CMK (cell line): Measurements from ENCODE around the gene FGGY.
"Not testable (repeated sequence)": the region's sequence is repeated elsewhere in the genome, so short reads cannot be mapped to it uniquely, and the experiment has no call there.

Experiments used
- DNase-seq: peaks from one replicate; pipeline ENCODE4 v3.0.0-alpha.2; 2010; ENCODE audit warnings: low read depth

Gene FGGY

DNA sequence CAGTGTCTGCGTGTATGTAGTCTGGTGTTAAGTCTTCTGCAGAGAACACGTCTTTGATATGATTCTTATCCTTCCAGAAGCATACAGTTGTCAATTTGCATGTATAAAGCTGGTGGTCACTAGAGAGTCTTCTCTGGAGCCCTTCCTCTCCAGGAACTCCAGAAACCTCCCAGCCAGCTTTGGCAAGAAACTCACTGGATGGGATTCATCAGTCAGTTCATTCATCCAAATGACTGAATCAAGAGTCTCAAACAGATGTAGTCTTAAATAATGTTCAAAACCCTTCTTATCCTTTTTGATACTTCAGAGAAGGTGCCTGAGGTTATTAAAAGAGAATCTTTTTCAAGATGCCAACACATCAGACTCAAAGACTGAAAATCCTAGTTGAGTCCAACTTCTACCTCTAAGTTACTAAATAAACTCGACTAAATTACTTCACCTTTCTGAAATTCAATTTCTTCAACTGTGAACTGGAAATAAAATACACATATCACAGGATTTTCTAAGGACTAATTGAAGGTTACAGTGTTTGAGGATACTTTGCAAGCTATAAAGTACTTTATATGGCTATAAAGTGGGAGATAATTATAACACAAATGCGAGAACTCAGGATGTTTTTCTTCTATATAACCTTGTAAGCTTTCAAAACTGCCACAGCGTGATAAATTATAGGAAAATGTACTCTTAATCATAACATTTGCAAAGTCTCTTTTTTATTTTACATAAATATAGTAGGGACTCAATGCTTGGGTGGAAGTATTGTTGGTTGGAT is 252.4 kb downstream of the FGGY start:
- no peak for DNase-seq

DNA sequence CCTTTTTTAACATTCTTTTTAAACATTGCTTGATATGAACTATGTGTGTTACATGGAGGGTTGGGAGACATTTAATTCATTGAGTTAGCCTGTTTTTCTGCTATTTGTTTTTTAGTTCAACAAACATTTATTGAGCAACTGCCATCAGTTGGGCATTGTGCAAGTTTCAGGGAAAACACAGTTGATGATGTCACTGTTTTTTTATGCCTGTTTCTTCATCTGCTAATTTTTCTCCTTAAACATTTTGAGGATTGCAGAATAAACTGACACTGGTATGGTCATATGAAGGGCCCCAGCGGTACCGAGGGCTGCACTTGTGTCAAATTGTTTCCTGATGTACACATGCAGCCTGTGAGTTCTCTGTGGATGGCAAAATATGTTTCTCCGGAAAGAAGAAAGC is 253.0 kb downstream of the FGGY start:
- DNase-seq: no peak

DNA sequence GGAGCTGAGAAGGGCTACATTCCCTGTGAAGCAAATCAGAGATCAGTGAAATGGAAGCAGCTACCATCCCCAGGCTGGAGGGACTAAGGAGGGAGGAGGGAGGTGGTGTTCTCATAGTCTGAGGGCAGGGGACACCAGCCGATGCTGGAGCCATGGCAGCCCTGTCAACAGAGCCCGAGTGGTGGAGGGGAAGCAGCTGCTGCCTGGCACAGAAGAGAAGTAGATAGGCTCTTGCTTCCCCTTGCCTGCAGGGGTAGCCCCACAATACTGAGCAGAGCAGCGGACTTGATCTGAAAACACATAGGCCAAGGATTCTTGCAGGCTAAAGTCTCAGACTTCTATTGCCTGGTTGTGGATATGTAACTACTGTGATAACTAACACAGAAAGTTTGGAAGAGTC is 255.1 kb downstream of the FGGY start:
- no peak for DNase-seq

DNA sequence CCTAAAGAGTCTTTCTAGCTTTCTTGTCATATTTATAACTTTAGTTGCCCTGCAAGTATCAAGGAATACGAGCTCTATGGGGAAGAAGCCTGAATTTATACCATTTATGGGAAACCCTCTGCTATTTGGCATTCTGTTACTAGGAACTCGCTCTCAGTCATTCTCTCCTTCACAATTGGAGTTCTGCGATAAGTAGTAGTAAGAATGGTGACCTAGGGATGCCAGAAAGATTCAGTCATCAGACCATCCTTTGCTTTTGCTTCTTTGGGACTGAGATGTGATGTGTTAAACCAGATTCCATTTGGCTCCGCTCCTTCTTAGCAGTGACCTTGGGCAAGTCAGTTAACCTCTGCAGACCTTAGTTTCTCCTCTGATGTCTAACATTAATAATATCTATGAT is 256.5 kb downstream of the FGGY start:
- DNase-seq: no peak

DNA sequence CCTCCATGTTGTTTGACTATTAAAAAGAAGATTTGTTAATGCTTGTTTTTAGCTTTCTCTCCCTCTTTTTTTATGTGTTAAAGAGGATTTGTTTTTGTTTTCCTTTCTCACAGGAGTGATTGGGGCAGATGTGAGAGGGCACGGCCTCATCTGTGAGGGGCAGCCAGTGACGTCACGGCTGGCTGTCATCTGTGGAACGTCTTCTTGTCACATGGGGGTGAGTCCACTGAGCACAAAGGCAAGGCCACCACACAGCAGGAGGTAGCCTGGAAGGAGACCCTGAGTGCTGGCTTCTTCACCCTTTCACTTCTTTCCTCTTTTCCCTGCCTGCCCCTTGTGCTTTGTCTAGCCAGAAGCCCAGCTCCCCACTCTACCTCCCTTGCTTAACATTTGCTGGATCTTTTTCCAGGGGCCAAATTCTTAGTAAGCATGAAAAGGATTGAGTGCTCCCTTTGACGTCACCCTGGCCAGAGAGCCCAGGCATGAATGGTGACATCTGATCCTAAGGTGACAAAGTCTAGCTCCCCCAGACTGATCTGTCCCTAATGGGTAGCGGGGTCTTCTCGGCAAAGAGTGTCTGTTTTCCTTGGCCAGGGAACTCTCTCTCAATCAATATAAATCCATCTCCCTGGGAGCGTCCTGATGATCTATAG is 257.2 kb downstream of the FGGY start:
- DNase-seq: no peak

DNA sequence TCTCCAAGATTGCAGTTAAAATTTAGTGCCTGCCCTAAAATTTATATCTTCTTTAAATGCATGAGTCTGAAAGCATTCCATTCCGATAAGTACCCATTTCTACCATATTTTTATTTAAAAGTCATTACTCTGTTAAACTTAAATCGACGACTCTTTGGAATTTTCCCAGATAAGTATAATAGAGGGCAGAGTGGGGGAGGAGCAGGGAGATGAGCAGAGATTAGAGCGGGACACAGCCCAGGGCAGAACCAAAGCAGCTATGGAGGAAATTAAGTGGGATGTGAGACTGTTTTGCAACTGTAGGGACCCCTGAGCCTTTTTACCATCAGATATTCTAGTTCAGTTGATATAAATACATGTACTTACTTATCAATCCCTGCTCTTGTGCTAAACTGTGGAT is 257.9 kb downstream of the FGGY start:
- no peak for DNase-seq

DNA sequence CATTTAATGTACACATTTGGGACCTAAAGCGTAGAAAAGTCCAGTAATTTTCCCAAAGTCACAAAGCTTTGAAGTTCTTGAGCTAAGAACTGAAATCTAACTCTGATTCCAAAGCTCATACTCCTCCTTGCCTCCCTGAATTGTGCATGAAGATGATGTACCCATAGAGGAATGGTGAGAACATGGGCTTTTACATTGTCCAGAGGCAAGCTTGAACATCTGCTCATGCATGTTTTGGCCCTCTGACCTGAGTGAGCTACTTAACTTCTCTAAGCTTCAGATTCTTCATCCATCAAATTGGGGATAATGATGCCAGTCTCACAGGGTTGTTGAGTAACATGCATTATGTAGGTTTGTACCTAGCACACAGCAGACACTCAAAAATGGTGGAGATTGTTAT is 259.5 kb downstream of the FGGY start:
- no peak for DNase-seq

DNA sequence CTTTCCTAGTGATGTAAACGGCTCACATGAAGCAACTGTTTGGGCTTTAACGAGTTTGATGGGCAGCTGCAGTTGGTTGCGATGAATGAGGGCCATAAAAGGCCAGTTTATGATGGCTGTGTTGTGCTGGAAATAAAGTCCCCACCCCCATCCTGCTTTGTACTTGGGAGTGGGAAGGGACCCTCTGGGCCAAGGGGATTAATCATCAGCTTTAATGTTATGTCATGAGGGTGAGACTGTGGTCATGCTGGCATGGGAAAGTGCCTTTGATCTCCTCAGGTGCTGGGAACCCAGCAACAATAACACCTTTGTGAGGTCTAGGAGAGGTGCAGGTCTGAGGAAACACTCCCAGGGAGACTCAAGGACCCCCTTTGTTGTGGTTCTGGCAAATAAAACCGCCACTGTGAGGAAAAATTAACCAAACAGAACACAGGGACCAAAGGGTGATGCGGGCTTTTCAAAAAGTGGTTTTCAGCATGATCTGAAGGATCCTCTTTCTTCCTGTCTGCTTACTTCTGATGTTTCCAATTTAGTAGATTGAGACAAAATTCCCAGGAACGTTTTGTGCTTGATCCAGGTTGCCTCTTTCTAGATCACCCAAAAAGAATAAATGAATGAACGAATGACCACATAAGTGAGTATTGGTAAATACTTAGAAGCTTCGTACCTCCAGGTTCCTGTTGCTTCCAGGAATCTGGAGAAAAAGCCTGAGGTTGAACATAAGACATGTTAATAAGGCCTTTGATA is 260.1 kb downstream of the FGGY start:
- DNase-seq: no peak

DNA sequence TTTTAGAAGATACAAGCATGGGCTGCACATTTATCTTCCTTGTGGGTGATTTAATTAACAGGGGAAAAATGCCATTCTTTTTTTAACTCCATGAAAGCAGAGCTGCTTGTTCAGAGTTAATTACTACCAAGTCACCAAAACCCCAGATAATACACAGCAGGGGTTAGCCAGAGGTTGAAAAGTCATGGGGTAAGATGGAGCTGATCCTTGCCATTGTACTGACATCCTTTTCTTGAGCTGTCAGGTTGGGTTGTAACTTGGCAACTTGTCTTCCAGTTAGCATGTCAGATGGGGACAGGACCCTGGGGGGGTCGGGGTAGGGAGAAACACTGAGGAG is 260.6 kb downstream of the FGGY start:
- DNase-seq: no peak

DNA sequence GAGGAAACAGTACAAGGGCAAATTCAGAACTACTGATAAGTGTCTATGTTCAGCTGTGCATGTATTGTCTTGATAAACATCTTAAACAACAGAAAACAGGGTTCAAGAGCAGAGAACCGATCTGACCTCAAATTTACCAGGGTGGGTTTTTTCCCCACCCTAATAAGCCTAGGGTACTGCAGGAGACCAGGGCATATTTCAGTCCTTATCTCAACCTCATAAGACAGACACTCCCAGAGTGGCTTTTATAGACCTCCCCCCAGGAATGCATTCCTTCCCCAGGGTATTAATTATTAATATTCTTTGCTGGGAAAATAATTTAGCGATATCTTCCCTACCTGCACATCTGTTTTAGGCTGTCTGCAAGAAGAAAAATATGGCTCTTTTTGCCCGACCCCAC is 261.7 kb downstream of the FGGY start:
- DNase-seq: not testable (repeated sequence)

DNA sequence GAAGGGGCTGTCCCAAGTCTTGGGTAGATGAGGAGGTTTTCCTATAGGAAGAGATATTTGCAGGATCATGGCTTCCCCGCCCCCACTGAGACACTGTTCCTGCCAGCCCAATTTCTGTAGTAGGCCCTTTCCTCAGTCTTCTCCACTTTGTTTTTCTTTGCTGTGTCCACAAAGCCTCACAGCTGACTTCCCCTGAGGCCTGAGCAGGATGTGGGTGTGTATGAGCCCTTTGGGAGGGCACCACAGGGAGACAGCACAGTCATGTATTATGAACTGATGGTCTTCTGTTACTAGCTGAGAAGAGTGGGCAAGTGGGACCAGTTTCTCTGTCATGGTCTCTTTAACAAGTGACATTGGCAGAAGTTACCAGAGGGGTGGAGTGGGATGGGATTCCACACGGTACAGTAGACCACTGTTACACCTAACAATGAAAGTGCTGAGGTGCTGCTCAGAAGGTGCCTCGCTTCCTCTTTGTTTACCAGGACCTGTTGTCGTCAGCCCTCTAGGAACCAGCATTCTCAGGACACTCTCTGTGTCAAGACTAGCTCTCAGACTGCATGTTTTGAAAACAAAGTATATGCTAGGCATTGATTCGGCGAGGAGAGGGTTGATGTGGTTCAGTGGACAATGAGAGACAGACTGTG is 264.0 kb downstream of the FGGY start:
- DNase-seq: peak; percentile 46

DNA sequence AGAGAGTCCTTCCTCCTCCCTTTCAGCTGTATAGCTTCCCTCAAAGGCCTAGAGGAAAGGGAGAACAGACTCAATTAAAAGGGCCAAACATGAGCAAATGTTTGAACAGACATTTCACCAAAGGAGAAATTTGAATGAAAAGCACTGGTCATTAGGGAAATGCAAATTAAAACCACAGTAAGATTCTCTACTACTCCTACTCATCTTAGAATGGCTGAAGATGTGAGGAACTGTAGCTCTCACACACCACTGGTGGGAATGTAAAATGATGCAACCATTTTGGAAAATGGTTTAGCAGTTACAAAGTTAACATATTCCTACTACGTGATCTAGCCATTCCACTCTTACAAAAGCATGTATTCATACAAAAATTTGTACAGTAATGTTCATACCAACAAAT is 264.9 kb downstream of the FGGY start:
- DNase-seq: no peak

DNA sequence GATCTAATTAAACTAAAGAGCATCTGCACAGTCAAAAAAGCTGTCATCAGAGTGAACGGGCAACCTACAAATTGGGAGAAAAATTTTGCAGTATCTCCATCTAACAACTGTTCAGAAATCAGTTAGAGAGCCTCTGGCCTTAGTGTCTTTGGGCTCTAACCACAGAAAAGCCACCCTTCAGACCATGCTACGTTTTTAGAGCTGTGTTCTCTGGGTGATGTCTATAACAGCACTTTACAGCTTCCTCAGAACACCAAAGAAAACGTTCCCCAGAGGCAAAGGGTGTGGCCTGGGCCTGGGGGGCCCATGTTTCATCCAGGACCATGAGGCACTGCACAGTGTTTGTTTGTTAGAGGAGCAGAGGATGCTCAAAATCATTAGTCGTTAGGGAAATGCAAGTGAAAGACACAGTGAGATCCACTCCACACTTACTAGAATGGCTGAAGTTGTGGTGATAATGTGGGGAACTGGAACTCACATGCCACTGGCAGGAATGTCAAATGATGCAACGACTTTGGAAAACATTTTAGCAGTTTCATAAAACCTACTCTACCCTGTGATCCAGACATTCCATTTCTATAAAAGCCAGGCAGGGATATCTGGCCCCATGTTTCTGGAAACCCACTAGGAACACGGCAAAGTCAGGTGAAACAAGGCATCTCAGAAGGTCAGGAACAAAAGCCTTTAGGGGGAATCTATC is 267.4 kb downstream of the FGGY start:
- no peak for DNase-seq

DNA sequence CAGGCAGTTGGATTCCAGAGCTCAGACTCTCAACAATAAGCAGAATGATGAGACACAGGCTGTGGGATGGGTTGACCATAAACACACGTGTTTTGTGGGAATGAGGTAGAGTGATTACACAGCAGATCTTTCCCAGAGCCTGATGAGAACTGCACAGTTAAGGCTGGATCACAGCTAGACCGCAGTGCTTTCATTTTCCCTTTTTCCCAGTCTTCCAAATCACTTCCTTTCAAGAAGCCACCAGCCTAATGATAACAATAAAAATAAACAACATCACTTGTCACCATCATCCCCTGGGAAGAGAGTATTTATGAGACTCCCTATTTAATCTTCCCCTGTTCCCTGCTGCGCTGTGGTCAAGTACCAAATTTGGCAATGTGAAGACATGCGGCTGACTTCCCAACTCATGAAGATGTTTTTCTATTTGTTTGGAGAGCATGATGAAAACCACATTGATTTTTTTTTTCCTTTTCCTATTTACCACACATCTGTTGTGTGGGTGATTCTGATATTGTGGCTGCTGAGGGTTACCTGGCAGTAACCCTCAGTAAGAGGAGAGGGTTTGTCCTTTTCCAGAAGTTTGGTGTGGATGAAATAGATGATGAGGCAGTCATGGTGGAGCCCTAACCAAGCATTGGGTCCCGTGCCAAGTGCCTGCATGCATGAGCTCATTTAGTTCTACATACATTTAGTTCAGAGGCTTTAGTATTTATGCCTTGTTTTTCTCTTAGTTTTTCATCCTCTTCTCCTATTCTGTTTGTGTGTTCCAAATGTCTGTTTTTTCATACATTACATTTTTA is 268.9 kb downstream of the FGGY start:
- no peak for DNase-seq

DNA sequence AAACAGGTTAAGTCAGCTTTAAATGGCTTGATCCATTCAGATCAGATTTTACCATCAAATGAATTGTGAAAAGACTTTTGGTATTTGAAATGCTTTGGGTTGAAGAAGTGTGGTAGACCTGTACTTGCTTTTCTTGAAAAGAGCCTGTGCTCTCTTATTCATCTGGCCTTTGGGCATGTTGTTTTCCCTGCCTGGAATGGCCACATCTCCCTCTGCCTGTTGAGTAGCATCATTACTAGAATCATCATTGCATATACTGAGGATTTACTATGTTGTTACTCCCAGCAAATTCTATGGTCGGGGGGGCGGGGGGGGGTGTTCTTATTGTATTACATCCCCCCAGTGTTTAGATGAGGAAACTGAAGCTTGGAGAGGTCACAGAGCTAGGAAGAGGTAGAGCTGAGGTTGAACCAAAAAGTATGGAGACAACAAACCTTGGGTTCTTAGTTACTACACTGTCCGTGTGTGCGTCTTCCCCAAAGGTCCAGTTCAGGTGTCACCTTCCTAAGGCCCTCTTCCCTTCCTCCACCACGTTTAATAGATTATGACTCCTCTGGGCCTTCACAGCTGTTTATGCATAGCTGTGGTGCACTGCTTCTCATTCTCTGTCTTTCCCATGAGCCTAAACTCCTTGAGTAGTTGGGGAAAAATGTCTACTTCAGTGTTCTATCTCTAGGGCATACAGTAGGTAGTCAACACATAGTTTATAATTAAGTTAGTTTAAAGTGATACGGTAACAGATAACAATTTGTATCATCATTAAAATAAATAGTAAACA is 271.5 kb downstream of the FGGY start:
- DNase-seq: no peak

DNA sequence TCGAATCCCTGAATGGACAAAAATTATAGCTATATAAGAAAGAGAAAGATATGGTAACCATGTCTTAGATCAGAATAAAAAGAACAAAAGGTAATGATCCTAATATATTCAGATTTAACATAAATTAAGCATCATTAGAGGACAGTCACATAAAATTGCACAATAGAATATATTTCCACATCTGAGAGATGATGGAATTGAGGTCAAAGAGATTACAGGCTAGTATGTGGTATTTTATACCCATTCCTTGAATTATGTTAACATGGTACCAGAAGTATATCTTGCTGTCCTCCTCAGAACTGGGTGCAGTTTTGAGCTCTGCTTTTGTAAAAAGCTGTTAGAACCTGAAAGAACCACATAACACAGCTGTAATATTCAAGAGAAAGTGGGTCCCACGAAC is 272.3 kb downstream of the FGGY start:
- no peak for DNase-seq

DNA sequence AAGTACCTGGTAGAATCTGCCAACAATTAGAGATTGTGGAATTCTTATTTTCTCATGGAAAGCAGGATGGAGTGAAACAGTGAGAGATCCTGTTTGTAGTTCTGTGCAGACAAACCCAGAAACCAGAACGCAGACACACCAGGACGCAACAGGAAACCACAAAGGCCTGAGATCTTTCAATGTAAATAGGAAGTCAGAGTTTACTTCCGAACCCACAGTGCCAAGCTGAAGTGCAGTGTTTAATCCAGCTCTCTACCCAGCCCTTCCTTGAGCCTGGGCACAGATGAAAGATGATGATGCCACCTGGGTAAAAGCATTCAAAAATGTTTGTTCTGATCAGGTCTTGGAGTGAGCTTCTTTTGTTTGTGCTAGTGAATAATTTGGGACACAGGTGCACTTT is 273.6 kb downstream of the FGGY start:
- DNase-seq: no peak

DNA sequence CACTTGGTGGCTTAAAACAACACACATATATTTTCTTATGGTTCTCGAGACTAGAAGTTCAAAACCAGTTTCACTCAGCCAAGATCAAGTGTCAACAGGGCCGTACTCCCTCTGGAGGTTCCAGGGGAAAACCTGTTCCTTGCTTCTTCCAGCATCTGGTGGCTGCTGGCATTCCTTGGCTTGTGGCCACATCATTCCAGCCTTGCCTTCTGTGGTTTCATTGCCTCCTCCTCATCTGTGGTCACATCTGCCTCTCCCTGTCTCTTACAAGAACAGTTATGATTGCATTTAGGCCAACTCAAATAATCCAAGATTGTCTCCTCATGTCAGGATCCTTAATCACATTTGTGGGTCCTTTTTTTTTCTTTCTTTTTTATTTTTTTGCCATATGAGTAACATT is 277.2 kb downstream of the FGGY start:
- no peak for DNase-seq

DNA sequence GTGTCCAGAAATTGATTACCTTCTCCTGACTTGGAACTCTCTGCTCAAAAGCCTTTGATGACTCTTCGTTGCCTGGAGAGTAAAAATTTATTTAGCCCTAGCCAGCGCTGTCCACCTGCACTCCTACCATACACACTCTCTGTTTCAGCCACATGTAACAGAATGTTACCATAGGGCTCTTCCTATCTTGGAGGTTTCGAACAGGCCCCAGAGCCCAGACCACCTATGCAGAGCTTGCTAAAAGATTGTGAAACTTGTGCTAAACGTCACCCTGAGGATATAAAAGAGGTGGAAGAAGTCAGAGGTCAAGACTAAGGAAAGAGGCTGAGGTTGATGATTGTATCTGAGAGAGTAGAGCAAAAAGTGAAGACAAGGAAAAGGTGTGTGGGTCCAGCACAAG is 280.9 kb downstream of the FGGY start:
- no peak for DNase-seq

DNA sequence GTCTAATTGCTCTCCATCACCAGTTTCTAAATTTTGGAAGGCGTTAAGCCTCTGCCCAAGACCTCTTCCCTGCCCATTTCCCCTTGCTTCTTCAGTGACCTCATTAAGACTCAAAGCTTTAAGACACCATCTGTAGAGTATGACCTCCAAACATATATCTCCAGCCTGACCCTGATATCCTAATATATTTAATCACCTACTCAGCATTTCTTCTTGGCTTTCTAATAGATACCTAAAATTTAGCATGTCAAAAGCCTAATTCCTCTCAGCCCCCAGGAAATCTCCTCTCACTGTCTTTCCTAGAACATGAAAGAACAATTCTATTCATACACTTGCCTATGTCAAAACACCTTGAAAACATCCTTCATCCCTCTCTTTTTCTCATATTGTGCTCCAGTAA is 282.3 kb downstream of the FGGY start:
- no peak for DNase-seq

DNA sequence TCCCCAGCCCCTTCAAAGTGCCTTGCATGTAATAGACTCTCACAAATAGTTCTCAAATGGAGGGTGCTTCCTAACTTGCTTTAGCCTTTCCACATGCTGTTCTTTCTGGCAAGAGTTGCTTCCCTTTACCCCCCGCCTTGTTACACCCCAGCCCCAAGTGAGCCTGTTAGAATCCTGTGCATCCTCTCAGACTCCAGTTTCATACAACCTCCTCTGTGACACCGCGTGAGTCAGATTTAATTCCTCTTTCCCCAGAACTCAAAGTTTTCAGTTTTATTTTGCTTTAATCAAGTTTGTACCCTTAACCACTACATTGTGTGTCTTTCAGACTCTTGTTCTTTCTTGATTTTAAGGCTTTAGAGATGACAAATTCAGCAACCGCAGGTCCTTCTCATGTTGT is 283.4 kb downstream of the FGGY start:
- DNase-seq: no peak
